NCI-H128 (cell line): ENCODE data around the gene MYCN.

Experiments
- DNase-seq: peaks from one replicate; lab custom pipeline; 2025; ENCODE audit not compliant: unreplicated experiment; lab: John Stamatoyannopoulos, UW

MYCN gene

GRCh38 chr2:15974565-15975260, 34.4 kb downstream of the MYCN start:
- DNase-seq, result no peak

- no peak for DNase-seq
Observed at GRCh38 chr2:15975261-15975600, 34.9 kb downstream of the MYCN start.

DNA sequence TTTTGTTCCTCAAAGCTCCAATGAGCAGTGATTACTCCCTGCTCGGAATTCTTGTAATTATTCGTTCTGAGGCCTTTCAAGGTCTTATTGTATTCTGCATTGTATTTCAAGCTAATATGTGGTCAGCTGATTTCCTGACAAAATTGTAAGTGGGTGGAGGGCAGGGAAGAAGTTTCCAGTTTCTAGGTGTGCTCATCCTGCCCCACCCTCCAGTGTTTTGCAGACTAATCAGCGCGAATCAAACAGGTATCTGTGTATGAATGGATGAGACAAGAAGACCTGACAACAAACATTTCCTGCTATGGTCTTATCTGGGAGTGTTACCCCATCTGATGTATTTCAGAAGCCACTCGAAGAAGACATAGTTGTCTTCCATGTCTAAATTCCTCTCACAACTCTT, 35.3 kb downstream of the MYCN start:
- DNase-seq, result no peak

- no peak for DNase-seq
Observed at GRCh38 chr2:15976354-15976753, 36.0 kb downstream of the MYCN start.

DNA sequence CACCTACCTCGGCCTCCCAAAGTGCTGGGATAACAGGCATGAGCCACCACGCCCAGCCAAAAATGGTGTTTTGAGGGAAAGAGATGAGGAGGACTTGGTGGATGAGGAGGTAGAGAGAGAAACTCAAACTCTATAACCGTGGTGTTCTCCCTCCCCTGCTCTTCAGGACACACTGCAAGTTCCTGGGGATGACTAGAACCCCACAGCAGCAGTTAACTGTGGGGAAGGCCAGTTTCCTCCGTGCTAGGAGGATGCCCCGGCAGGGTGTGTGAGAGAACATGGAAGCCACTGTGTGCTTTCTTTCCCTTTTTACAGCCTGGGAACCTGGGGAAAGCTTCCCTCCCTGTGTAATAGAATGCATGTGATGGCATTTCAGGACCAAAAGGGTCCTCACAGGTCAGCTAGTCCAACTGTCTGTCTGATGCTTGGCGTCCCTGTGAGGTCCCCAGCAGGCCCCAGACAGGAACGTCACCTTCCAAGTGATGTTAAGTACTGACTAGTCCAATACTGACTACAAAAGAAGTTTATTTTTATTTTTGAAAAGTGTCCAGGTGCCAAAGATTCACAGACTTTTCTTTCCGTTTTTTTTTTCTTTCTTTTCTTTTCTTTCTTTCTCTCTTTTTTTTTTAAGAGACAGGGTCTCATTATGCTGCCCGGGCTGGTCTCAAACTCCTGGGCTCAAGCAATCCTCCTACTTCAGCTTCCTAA, 38.9 kb downstream of the MYCN start:
- no peak for DNase-seq

DNA sequence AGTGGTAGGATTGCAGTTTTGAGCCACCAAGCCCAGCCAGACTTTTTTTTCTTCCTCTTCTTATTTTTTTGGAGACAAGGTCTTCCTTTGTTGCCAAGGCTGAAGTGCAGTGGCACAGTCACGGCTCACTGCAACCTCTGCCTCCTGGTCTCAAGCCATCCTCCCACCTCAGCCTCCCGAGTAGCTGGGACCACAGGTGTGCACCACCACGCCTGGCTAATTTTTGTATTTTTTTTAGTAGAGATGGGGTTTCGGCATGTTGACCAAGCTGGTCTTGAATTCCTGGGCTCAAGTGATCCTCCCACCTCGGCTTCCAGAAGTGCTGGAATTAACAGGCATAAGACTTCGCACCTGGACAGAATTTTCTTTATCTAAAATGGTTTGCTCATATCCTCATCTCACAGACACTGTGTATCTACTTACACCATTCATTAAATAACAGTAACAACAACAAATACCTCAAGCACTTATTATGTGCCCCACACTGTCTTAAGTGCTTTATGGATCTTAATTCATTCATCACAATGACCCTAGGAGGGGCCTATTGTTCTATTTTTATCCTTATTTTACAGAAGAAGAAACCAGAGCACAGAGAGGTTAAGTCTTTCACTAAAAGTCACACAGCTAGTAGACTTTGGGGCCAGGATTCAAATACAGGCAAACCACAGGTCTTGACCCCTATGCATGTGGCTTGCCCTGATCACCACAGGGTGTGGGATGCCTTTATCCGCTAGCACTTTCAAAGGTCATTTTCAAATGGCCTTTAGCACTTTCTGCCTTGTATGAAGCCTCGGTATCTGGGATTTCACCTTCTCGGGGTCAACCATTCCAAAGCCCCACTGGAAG, 39.6 kb downstream of the MYCN start:
- DNase-seq, result no peak

- DNase-seq, result no peak
Observed at GRCh38 chr2:15980605-15981098, 40.3 kb downstream of the MYCN start.

- DNase-seq, result no peak
Observed at GRCh38 chr2:15981646-15982045, 41.3 kb downstream of the MYCN start.

DNA sequence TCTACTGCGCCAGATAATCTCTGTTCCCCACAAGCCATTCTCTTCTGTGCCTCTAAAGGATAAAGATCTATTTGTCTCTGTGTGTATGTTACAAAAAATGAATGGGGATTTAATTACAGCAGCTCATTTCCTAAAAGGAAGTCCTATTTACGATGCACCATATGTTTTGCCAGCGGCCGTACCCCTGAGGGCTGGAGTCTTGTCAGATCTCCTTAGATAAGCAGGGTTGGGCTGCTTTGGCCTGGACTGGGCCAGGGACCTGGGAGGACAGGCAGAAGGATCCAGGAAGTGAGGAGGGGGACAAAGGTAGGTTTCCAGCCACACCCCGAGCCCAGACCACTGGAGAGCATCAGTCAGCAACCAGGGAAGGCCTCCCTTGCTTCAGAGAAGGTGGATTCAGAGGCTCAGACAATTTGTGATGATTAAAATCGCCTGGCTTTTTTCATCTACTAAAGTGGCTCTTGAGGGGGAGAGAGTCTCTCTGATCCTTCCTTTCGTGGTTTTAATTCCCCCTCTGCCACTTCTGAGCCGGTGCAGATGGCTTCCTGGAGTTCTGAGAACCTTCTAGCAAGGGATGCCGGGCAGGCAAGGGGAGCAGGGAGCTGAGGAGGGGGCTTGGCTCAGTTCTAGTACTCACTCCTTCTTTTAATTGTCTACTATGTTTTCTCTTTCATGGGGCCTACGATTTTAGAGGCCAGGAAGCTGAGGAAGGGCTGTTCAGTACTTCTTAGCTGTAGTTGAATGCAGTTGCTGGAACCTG, 42.1 kb downstream of the MYCN start:
- DNase-seq, result no peak

DNA sequence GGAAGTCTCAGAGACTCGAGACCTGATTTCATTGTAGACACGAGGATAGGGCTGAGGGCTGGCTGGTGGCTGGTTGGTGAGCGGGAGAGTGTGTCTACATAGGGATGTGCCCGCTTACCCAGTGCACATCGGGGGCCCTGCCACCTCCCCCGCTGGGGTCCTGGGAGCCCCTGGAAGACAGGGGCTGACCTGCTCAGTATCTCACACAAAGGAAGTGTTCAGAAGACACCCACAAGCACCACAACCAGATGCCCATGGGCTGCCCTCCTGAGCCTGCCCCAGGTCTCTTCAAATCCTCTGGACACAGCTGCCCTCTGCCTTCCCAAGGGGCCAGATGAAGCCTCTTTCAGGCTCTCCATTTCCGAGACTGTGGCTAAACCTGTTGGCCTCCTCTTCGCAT, 43.1 kb downstream of the MYCN start:
- no peak for DNase-seq

GRCh38 chr2:15984368-15985255, 44.3 kb downstream of the MYCN start:
- DNase-seq, result no peak

DNA sequence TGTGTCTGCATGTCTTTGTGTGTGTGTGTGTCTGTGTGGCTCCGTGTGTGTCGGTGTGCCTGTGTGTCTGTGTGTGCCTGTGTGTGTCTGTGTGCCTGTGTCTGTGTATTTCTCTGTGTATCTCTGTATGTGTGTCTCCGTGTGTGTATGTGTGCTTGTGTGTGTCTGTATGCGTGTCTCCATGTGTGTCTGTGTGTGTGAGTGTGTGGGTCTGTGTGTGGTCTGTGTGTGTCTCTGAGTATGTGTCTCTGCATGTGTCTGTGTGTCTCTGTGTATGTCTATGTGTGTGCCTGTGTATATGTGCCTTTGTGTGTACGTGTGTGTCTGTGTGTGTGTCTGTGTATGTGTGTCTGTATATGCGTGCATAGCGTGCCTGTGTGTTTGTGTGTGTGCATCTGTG, 45.2 kb downstream of the MYCN start:
- no peak for DNase-seq

DNA sequence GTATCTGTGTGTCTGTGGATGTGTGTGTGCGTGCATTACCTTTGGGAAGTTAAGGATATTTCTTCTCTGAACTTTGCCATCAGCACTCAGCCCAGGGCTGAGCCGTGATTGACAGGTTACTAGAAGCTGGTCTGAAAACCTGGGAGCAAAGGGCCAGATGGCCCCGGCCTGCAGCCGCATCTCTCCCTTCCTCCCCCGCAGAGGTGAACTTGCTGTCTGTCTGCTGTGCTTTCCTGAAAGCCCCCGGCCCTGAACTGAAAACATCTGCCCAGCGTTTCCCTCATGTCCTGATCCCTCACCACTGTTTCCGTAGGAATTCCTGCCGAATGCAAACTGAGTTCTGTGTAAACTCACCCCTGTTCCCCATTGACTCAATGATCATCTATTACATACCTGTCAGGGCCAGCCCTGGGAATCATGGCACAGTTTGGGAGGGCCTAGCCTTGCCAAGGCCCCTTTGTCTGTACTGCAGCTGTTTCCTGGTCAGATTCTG, 45.8 kb downstream of the MYCN start:
- DNase-seq, result no peak

GRCh38 chr2:15986644-15987043, 46.3 kb downstream of the MYCN start:
- DNase-seq, result no peak

DNA sequence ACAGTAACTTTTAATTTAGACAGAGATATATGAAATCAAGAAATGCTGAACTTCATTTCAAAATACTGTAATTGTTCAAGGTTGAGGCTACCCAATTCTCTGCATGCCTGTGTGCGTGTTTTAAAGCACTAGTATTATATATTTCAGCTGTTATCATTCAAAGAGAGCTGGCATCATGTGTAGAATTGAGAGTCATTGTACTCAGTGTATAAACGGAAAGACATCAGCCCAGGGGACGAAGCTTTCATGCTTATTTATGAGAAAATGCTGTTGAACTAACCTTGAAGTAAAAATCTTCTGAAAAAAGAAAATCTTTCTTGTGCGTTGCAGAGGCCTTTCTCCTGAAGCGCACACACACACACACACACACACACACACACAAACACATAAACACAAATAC, 48.4 kb downstream of the MYCN start:
- DNase-seq, result no peak

DNA sequence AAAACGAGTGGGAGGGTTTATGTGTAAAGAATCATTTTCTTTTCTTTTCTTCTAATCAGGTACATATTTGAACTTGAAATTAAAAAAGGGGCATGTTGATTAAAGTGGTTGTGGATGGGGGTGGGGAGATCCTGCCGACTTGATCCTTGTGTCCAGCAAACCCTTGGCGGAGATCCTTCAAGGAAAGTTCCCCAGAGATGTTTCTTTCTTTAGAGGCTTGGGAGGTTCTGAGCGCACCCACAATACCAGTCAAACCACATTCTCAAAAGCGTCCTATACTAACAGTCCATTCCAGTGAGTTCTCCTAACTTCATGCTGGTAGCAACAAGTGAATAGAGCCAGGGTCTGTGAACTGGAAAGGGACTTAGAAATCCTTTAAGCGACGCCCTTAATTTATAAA, 49.2 kb downstream of the MYCN start:
- no peak for DNase-seq

- no peak for DNase-seq
Observed at GRCh38 chr2:15990151-15991101, 50.1 kb downstream of the MYCN start.

- DNase-seq, result no peak
Observed at GRCh38 chr2:15991231-15991630, 50.9 kb downstream of the MYCN start.
